K562 (cell line): Measurements from ENCODE around the gene CAMKV. TPM values are rescaled to one million over a fixed set of nuclear protein-coding genes. Genes with fewer than 3 reads are reported as not detected.

Source experiments
- ATAC-seq: fragments of 200-7000 bp; cut with Tn5 transposase; 3 replicates; pipeline ENCODE4 v1.9.1; 2020; ENCODE audit warnings: moderate library complexity
- BruUV-seq: library from RNA; stranded (reverse); fragments of 400-500 nt; replicated peaks from 2 replicates; lab custom pipeline; 2021; lab: Mats Ljungman, UMichigan
- CTCF ChIA-PET: fragments of 300-600 bp; formaldehyde crosslinking; extraction: SDS; loops from one replicate; lab custom pipeline; 2021; ENCODE audit warnings: low intra/inter-chr PET ratio; lab: Yijun Ruan, JAX
- POLR2A ChIA-PET: fragments of 300-600, 350-650 bp; sonication (Branson Sonifier 250); formaldehyde crosslinking; extraction: SDS; loops from one replicate; lab custom pipeline; 2021; ENCODE audit warnings: antibody characterized with exemption, inconsistent platforms; lab: Yijun Ruan, JAX
- DNase-seq, 4 experiments: peaks; one replicate each; pipeline versions ENCODE4 v3.0.0 to v3.0.0-alpha.2; 2011 to 2018; ENCODE audit warnings: low spot score in 3 of 4, mixed read lengths in 3 of 4; ENCODE audit errors: extremely low read depth in 1 of 4
- FAIRE-seq: peaks from 2 replicates; lab custom pipeline; 2011; peaks lifted over from hg19 to GRCh38; lab: Jason Lieb, UNC
- H2AFZ ChIP-seq: 2 replicates; pipeline ENCODE4 v1.6.0; 2011; ENCODE audit warnings: low read depth, low read length, control low read depth, inconsistent platforms
- H3K27ac ChIP-seq: fragments of 200-600 bp; 3 replicates; pipeline ENCODE4 v1.8.0; 2011; ENCODE audit warnings: low read depth, mild to moderate bottlenecking, control low read depth, inconsistent platforms, low read length, moderate library complexity, mixed read lengths; ENCODE audit errors: extremely low read depth
- H3K27me3 ChIP-seq, 2 experiments: fragments of 300-600 bp in 1 of 2; 2 replicates in 1 of 2; 3 replicates in 1 of 2; pipeline versions ENCODE4 v1.6.0 to v1.8.0; 2011; ENCODE audit warnings: inconsistent platforms in 2 of 2, low read length in 2 of 2, mild to moderate bottlenecking in 1 of 2, mixed read lengths in 1 of 2, moderate library complexity in 1 of 2; ENCODE audit not compliant: control insufficient read depth in 2 of 2, insufficient read depth in 2 of 2
- H3K36me3 ChIP-seq: fragments of 300-600 bp; 3 replicates; pipeline ENCODE4 v1.8.0; 2011; ENCODE audit warnings: mild to moderate bottlenecking, low read length, inconsistent platforms; ENCODE audit not compliant: control insufficient read depth, insufficient read depth
- H3K4me1 ChIP-seq, 2 experiments: fragments of 200-600 bp in 1 of 2; replicated peaks in 1 of 2; 2 replicates in 1 of 2; 3 replicates in 1 of 2; pipeline versions ENCODE4 v1.5.1 to v1.8.0; 2011; ENCODE audit warnings: inconsistent platforms in 2 of 2, low read length in 2 of 2, mild to moderate bottlenecking in 1 of 2, mixed read lengths in 1 of 2, moderate library complexity in 1 of 2; ENCODE audit not compliant: control insufficient read depth in 2 of 2, insufficient read depth in 2 of 2
- H3K4me2 ChIP-seq: 2 replicates; pipeline ENCODE4 v1.6.1; 2011; ENCODE audit warnings: low read length, control low read depth, inconsistent platforms, mixed read lengths; ENCODE audit not compliant: insufficient read depth
- H3K4me3 ChIP-seq: fragments of 200-600 bp; sonication (generic), shearing (Covaris generic); 2 replicates; pipeline ENCODE4 v1.5.1; 2016; ENCODE audit warnings: control low read depth, inconsistent platforms
- H3K79me2 ChIP-seq: fragments of 200-600 bp; 3 replicates; pipeline ENCODE4 v1.8.0; 2011; ENCODE audit warnings: low read length, inconsistent platforms; ENCODE audit not compliant: control insufficient read depth, insufficient read depth
- H3K9ac ChIP-seq, 2 experiments: 2 replicates each; pipeline versions ENCODE4 v1.6.0 to v1.6.1; 2011; ENCODE audit warnings: low read depth in 2 of 2, low read length in 2 of 2, control low read depth in 1 of 2, inconsistent platforms in 1 of 2, mild to moderate bottlenecking in 1 of 2, mixed read lengths in 1 of 2; ENCODE audit not compliant: insufficient read depth in 1 of 2
- H3K9me1 ChIP-seq: one replicate; pipeline ENCODE4 v1.6.0; 2011; ENCODE audit warnings: inconsistent platforms, mild to moderate bottlenecking, low read length, moderate library complexity; ENCODE audit not compliant: control insufficient read depth, insufficient read depth
- H3K9me3 ChIP-seq: replicated peaks from 2 replicates; pipeline ENCODE4 v1.5.1; 2011; ENCODE audit warnings: low read depth, low read length, inconsistent platforms; ENCODE audit not compliant: control insufficient read depth, insufficient read depth
- H4K20me1 ChIP-seq: replicated peaks from 2 replicates; pipeline ENCODE4 v1.6.1; 2011; ENCODE audit warnings: low read length, inconsistent platforms, mixed read lengths; ENCODE audit not compliant: control insufficient read depth, insufficient read depth
- CBFA2T2 ChIP-seq: fragments of 450-650 bp; conservative IDR thresholded peaks from 2 replicates; pipeline ENCODE4 v1.6.1; 2017; ENCODE audit warnings: mild to moderate bottlenecking
- RFX1 ChIP-seq: fragments of 450-650 bp; IDR thresholded peaks from 2 replicates; pipeline ENCODE4 v1.6.1; 2016; ENCODE audit warnings: mild to moderate bottlenecking, moderate library complexity
- RFX5 ChIP-seq: IDR thresholded peaks from 2 replicates; pipeline ENCODE4 v1.6.1; 2011; ENCODE audit warnings: low read depth, mild to moderate bottlenecking, improper control_type of control experiment, low read length
- SMAD4 ChIP-seq: fragments of 250-450 bp; sonication (Bioruptor Pico); conservative IDR thresholded peaks from 2 replicates; pipeline ENCODE4 v1.8.0; 2021; ENCODE audit warnings: inconsistent platforms, mild to moderate bottlenecking, moderate library complexity
- SMARCC2 ChIP-seq: fragments of 450-650 bp; IDR thresholded peaks from 2 replicates; pipeline ENCODE4 v1.6.1; 2017; ENCODE audit warnings: antibody characterized with exemption, moderate library complexity, mild to moderate bottlenecking, low read depth
- ZBTB8A ChIP-seq: fragments of 450-650 bp; IDR thresholded peaks from 2 replicates; pipeline ENCODE4 v1.6.1; 2018; ENCODE audit warnings: mild to moderate bottlenecking, moderate library complexity; ENCODE audit not compliant: partially characterized antibody
- ZNF197 ChIP-seq: fragments of 200-800 bp; sonication (Bioruptor generic); IDR thresholded peaks from 2 replicates; pipeline ENCODE4 v1.6.1; 2016; ENCODE audit warnings: low read depth, missing genetic modification characterization, missing compliant biosample characterization
- WGBS: fragments of 100-300 bp; shearing (Covaris generic); methylation state at CpG from one replicate; pipeline ENCODE4 v1.1.6; 2016; ENCODE audit warnings: low coverage, mixed read lengths; ENCODE audit not compliant: insufficient coverage; ENCODE audit errors: missing lambda C conversion rate; 5-methylcytosine and 5-hydroxymethylcytosine counted together
- in situ Hi-C: fragments of 300-500 bp; cut with MboI; formaldehyde crosslinking; loops from 4 replicates; pipeline ENCODE4 v1.15.0; 2018; ENCODE audit warnings: inconsistent platforms, mixed read lengths
- intact Hi-C: fragments of 100-400 bp; cut with micrococcal nuclease; formaldehyde crosslinking; loops from 2 replicates; pipeline ENCODE4 v1.14.2; 2022
- polyA plus RNA-seq, 8 experiments: library from polyadenylated mRNA; depleted of rRNA in 4 of 8; stranded (reverse) in 5 of 8; unstranded in 3 of 8; fragments of >200 nt; fragmentation: Nextera tagmentation in 2 of 8; fragmentation: Illumina TruSeq in 1 of 8; extraction: Ambion mirVana in 2 of 8; extraction: Trizol in 1 of 8; gene quantifications; 2 replicates each; pipeline versions ENCODE4 v1.2.1 to v1.2.3, GENCODE V29; 2011 to 2014; ENCODE audit warnings: inconsistent platforms in 1 of 8, missing spikeins in 1 of 8
- total RNA-seq, 7 experiments: library from RNA; depleted of rRNA in 6 of 7; stranded (reverse); fragments of >200 nt in 6 of 7; fragmentation: Illumina TruSeq in 2 of 7; extraction: Trizol in 2 of 7; gene quantifications; 2 replicates each; pipeline versions ENCODE4 v1.2.1 to v1.2.3, GENCODE V29; 2011 to 2021; ENCODE audit warnings: low replicate concordance in 1 of 7
- TF ChIP-seq, protein P1 (sequence below): fragments of 450-650 bp; formaldehyde crosslinking; IDR thresholded peaks from 2 replicates; pipeline ENCODE4 v1.4.0; 2020; ENCODE audit warnings: mild to moderate bottlenecking, moderate library complexity
- TF ChIP-seq, protein P2 (sequence below), 3 experiments: fragments of 200-800 bp in 1 of 3; sonication (Bioruptor generic) in 1 of 3; sonication (generic) in 1 of 3; formaldehyde crosslinking in 1 of 3; IDR thresholded peaks; 2 replicates each; pipeline versions ENCODE4 v1.6.1 to v1.8.0; 2016 to 2022; ENCODE audit warnings: mild to moderate bottlenecking in 2 of 3, missing compliant biosample characterization in 2 of 3, missing genetic modification characterization in 2 of 3, missing genetic modification reagents in 1 of 3
- TF ChIP-seq, protein P3 (sequence below): sonication (generic); formaldehyde crosslinking; IDR thresholded peaks from 2 replicates; pipeline ENCODE4 v1.5.0; 2020; ENCODE audit warnings: missing genetic modification reagents

CAMKV gene
- total and polyA plus RNA-seq, 9 of the 15 experiments (the other 6 are each of a cell fraction or from before 2014, with no cell fraction given), result 0.08 to 2.7 (median 0.79) TPM

DNA sequence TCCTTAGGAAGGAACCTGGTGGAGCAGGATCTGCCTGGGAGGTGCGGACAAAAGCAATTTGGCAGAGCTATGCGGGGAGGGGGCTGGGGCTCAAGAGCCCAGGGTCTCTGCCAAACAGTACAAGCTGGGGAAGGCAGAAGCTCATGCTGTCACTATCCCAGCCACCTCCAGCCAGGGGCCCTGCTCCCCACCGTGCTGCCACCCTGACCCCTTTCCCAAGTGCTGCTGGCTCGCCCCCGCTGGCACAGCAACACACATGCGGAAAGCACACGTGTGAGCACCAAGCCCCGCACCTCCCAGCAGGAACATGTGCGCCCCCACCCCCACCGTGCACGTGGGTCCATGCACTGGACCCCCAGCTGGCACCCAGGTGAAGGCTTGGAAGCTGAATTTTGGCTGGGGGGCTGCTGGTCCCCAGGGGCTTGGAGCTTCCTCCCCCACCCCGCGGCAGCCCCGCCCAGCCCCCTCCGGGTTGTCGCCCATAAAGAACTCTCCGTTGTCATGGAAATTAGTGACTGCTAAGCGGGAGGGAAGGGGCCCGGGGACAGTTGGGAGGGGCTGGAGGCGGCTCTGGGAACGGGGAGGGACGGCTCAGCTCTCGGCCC lies 742 bp downstream of the CAMKV start:
- H3K4me3 ChIP-seq, result peak overlapping the region; percentile 26; the same call in 1 of the 2 replicates
- FAIRE-seq (no peak), ATAC-seq (peak; percentile 50), DNase-seq (peak; percentile 21 to 46 (median 36))
- H3K4me2 ChIP-seq, result peak overlapping the region; percentile 49; the same call in 1 of the 2 replicates
- peak overlapping the region in 1 of 2 experiments; percentile 83; a peak in 2 of 4 replicates for H3K9ac ChIP-seq
- ChIA-PET CTCF (no interaction called here), POLR2A (interaction anchor here (0.6 kb wide), 1 partner anchor 245 kb away, joined by 3 read pairs; no protein-coding TSS in a partner anchor)
- peak overlapping the region; percentile 40; the same call in 1 of the 2 replicates for H2AFZ ChIP-seq
- H3K27me3 ChIP-seq, result peaks cover 4 to 29% of the 10 kb centered on the region in 2 experiments; a peak in 3 of 5 replicates
- H3K27ac ChIP-seq, result no peak overlapping the region
- in situ Hi-C loops, result no loop called here
- peaks cover 6% of the 10 kb centered on the region; the same call in 1 of the 2 replicates for H4K20me1 ChIP-seq
- no peaks in the 10 kb centered on the region for H3K9me1 ChIP-seq
- TF ChIP-seq ZBTB8A (no peak), RFX1 (peak; percentile 49; the same call in 1 of the 2 replicates), RFX5 (peak; percentile 65)
- no peaks in the 10 kb centered on the region for H3K9me3 ChIP-seq
- BruUV-seq, result no TSS peak
- H3K4me1 ChIP-seq, result peaks cover 0 to 22% of the 10 kb centered on the region in 2 experiments; a peak in 2 of 5 replicates
- no peaks in the 10 kb centered on the region for H3K79me2 ChIP-seq
- no peaks in the 10 kb centered on the region for H3K36me3 ChIP-seq
- intact Hi-C loops, result no loop called here
- WGBS, result 4% methylated on average over 8 of the region's 23 CpGs

DNA sequence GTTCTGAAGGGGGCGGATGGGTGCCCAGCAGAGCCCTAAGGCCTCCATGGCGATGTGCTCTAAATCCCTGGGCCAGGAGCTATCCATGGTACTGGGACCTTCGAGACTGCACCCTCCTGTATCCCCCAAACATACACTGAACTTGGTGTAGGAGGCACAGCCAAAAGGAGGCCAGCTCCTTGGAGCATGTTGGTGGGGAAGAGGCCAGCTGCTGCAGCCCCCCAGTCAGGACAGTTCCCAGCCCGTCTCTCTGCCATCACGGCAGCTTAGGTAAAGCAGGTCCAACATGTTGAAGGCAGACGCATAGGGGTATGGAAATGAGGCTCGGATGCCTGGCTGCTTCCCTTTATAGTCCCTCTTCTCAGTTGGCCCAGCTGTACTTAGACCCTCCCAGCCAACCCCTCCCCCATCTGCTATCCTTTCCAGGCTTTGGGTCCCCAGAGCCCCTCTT lies 1.8 kb downstream of the CAMKV start:
- intact Hi-C loops, result no loop called here
- WGBS, result 5% methylated on average over 7 of the region's 7 CpGs
- POLR2A ChIA-PET, result interaction anchor here (0.6 kb wide), 1 partner anchor 38 kb away, joined by 3 read pairs; no protein-coding TSS in a partner anchor
- no peak for TF ChIP-seq SMARCC2
- TF ChIP-seq, protein P1, sequence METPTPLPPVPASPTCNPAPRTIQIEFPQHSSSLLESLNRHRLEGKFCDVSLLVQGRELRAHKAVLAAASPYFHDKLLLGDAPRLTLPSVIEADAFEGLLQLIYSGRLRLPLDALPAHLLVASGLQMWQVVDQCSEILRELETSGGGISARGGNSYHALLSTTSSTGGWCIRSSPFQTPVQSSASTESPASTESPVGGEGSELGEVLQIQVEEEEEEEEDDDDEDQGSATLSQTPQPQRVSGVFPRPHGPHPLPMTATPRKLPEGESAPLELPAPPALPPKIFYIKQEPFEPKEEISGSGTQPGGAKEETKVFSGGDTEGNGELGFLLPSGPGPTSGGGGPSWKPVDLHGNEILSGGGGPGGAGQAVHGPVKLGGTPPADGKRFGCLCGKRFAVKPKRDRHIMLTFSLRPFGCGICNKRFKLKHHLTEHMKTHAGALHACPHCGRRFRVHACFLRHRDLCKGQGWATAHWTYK (CRISPR knock-in tag), result no peak
- TF ChIP-seq, protein P2, sequence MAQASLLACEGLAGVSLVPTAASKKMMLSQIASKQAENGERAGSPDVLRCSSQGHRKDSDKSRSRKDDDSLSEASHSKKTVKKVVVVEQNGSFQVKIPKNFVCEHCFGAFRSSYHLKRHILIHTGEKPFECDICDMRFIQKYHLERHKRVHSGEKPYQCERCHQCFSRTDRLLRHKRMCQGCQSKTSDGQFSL (CRISPR knock-in tag; IDR thresholded peaks at IDR 0.05), result no peak
- TF ChIP-seq, protein P2 (tag; IDR thresholded peaks at IDR 0.05), result no peak
- TF ChIP-seq, protein P3, sequence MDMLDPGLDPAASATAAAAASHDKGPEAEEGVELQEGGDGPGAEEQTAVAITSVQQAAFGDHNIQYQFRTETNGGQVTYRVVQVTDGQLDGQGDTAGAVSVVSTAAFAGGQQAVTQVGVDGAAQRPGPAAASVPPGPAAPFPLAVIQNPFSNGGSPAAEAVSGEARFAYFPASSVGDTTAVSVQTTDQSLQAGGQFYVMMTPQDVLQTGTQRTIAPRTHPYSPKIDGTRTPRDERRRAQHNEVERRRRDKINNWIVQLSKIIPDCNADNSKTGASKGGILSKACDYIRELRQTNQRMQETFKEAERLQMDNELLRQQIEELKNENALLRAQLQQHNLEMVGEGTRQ (CRISPR knock-in tag), result no peak
- TF ChIP-seq SMAD4 (CRISPR knock-in tag), result no peak
- TF ChIP-seq CBFA2T2, result no peak
- TF ChIP-seq ZNF197 (CRISPR knock-in tag), result no peak

More for the DNA sequence above, 1.8 kb downstream of the CAMKV start:
- H3K9ac ChIP-seq, result no peak overlapping the region
- no peak for FAIRE-seq
- ATAC-seq, result peak; percentile 71
- H3K27ac ChIP-seq, result no peak overlapping the region
- H2AFZ ChIP-seq, result no peak overlapping the region
- in situ Hi-C loops, result no loop called here
- H3K4me1 ChIP-seq, result peaks cover 0 to 16% of the 10 kb centered on the region in 2 experiments; a peak in 2 of 5 replicates
- peaks cover 4 to 35% of the 10 kb centered on the region in 2 experiments; a peak in 3 of 5 replicates for H3K27me3 ChIP-seq
- H3K9me3 ChIP-seq, result no peaks in the 10 kb centered on the region
- CTCF ChIA-PET, result no interaction called here
- H3K9me1 ChIP-seq, result no peaks in the 10 kb centered on the region
- DNase-seq, result peak; percentile 44 to 53 (median 48)
- H3K79me2 ChIP-seq, result no peaks in the 10 kb centered on the region
- no peak overlapping the region for H3K4me2 ChIP-seq
- H3K4me3 ChIP-seq, result no peak overlapping the region
- no TSS peak for BruUV-seq
- H4K20me1 ChIP-seq, result peaks cover 6% of the 10 kb centered on the region; the same call in 1 of the 2 replicates
- no peaks in the 10 kb centered on the region for H3K36me3 ChIP-seq
